HG03175 (cell line): ENCODE results near the gene TBC1D10A.
"Not testable (repeated sequence)": the region's sequence is repeated elsewhere in the genome, so short reads cannot be mapped to it uniquely, and the experiment has no call there.

Source experiments
- ATAC-seq: cut with Tn5 transposase; IDR thresholded peaks from one replicate; pipeline ENCODE4 v1.9.1; 2021; ENCODE audit warnings: mild to moderate bottlenecking, moderate library complexity; ENCODE audit not compliant: unreplicated experiment

TBC1D10A gene

GRCh38 chr22:30348404-30348803, 21.7 kb upstream of the TBC1D10A start:
- ATAC-seq, result no peak

- no peak for ATAC-seq
These were observed 20.6 kb upstream of the TBC1D10A start for GRCh38 chr22:30347255-30347892.

GRCh38 chr22:30344447-30345200, 17.9 kb upstream of the TBC1D10A start:
- no peak for ATAC-seq

GRCh38 chr22:30340911-30341685, 14.4 kb upstream of the TBC1D10A start:
- ATAC-seq, result no peak

GRCh38 chr22:30338802-30339201, 12.1 kb upstream of the TBC1D10A start:
- ATAC-seq, result no peak

- ATAC-seq, result not testable (repeated sequence)
These were observed 11.6 kb upstream of the TBC1D10A start for GRCh38 chr22:30338341-30338740.

- no peak for ATAC-seq
These were observed 10.7 kb upstream of the TBC1D10A start for GRCh38 chr22:30337461-30337778.

GRCh38 chr22:30336752-30337460, 10.2 kb upstream of the TBC1D10A start:
- no peak for ATAC-seq

- ATAC-seq, result no peak
These were observed 8.5 kb upstream of the TBC1D10A start for GRCh38 chr22:30335236-30335635.

GRCh38 chr22:30334646-30335045, 7.9 kb upstream of the TBC1D10A start:
- ATAC-seq, result no peak

GRCh38 chr22:30333707-30334087, 7.0 kb upstream of the TBC1D10A start:
- no peak for ATAC-seq

GRCh38 chr22:30332994-30333706, 6.4 kb upstream of the TBC1D10A start:
- no peak for ATAC-seq

- ATAC-seq, result no peak
These were observed 5.8 kb upstream of the TBC1D10A start for GRCh38 chr22:30332551-30332950.

- ATAC-seq, result no peak
These were observed 1.8 kb upstream of the TBC1D10A start for GRCh38 chr22:30328466-30329049.

- no peak for ATAC-seq
These were observed 1.2 kb upstream of the TBC1D10A start for GRCh38 chr22:30327864-30328345.

GRCh38 chr22:30326255-30326705, 461 bp downstream of the TBC1D10A start:
- peak; percentile 23 for ATAC-seq

GRCh38 chr22:30325724-30326254, 952 bp downstream of the TBC1D10A start:
- no peak for ATAC-seq

GRCh38 chr22:30325065-30325720, 1.5 kb downstream of the TBC1D10A start:
- no peak for ATAC-seq

GRCh38 chr22:30324014-30324730, 2.6 kb downstream of the TBC1D10A start:
- ATAC-seq, result no peak
